Parathyroid adenoma (tissue), 2 donors: ENCODE results near the gene SULT1A2.
"Not testable (repeated sequence)": the region's sequence is repeated elsewhere in the genome, so short reads cannot be mapped to it uniquely, and the experiment has no call there.

Experiments used
- H2AFZ ChIP-seq: fragments of 300-600 bp; sonication (generic); one replicate; pipeline ENCODE4 v1.7.0; 2017; ENCODE audit warnings: antibody characterized with exemption, mild to moderate bottlenecking
- H3K27ac ChIP-seq: fragments of 300-600 bp; sonication (generic); one replicate; pipeline ENCODE4 v1.7.0; 2017
- H3K27me3 ChIP-seq: fragments of 300-600 bp; sonication (generic); one replicate; pipeline ENCODE4 v1.7.0; 2017; ENCODE audit warnings: low read length; ENCODE audit not compliant: control insufficient read depth, insufficient read depth
- H3K36me3 ChIP-seq: fragments of 300-600 bp; sonication (generic); one replicate; pipeline ENCODE4 v1.7.0; 2017; ENCODE audit warnings: low read length; ENCODE audit not compliant: control insufficient read depth, insufficient read depth
- H3K4me1 ChIP-seq: fragments of 300-600 bp; sonication (generic); one replicate; pipeline ENCODE4 v1.7.0; 2017; ENCODE audit warnings: control low read depth
- H3K4me2 ChIP-seq: fragments of 300-600 bp; sonication (generic); one replicate; pipeline ENCODE4 v1.7.0; 2017; ENCODE audit warnings: low read length
- H3K4me3 ChIP-seq: fragments of 300-600 bp; sonication (generic); one replicate; pipeline ENCODE4 v1.7.0; 2017; ENCODE audit warnings: low read depth, low read length
- H3K79me2 ChIP-seq: fragments of 300-600 bp; sonication (generic); one replicate; pipeline ENCODE4 v1.7.0; 2017; ENCODE audit warnings: control low read depth
- H3K9ac ChIP-seq: fragments of 300-600 bp; sonication (generic); one replicate; pipeline ENCODE4 v1.7.0; 2017; ENCODE audit warnings: mild to moderate bottlenecking
- H3K9me3 ChIP-seq: fragments of 300-600 bp; sonication (generic); one replicate; pipeline ENCODE4 v1.7.0; 2017; ENCODE audit warnings: low read length; ENCODE audit not compliant: control insufficient read depth
- TF ChIP-seq, protein P1 (sequence below): fragments of 300-600 bp; sonication (generic); IDR thresholded peaks from one replicate; pipeline ENCODE4 v1.7.0; 2017; ENCODE audit warnings: antibody characterized with exemption, mild to moderate bottlenecking
- donor health status: primary hyperparathyroidism.

The SULT1A2 gene

DNA sequence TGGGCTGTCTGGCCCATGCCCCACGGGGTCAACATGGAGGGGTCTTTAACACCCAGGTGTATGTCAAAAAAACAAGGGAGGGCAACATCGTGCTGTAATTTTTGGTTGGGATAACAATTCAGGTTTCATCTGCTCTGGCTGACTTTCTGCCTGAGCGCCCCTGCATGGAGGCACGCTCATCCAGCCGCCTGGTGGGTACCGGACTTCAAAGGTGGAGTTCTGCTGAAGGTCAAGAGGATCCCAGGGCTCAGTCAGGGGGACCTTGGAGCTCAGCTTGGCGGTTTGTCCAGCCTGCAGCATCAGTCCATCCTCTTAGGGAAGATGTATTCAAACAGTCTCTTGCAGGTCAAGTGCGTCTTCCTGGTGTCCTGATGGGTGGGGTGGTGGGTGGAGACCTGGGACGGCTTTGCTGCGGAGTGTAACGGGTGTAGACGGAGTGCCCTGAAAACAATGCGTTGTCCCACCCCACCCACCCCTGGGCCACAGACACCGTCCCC, 48.5 kb downstream of the SULT1A2 start:
- Histone ChIP-seq H3K9ac (no peak overlapping the region), H2AFZ (no peak overlapping the region), H3K27ac (no peak overlapping the region), H3K36me3 (no peaks in the 10 kb centered on the region), H3K79me2 (no peaks in the 10 kb centered on the region), H3K9me3 (no peaks in the 10 kb centered on the region), H3K27me3 (no peaks in the 10 kb centered on the region), H3K4me2 (no peak overlapping the region), H3K4me1 (no peaks in the 10 kb centered on the region), H3K4me3 (no peak overlapping the region)
- TF ChIP-seq, protein P1, sequence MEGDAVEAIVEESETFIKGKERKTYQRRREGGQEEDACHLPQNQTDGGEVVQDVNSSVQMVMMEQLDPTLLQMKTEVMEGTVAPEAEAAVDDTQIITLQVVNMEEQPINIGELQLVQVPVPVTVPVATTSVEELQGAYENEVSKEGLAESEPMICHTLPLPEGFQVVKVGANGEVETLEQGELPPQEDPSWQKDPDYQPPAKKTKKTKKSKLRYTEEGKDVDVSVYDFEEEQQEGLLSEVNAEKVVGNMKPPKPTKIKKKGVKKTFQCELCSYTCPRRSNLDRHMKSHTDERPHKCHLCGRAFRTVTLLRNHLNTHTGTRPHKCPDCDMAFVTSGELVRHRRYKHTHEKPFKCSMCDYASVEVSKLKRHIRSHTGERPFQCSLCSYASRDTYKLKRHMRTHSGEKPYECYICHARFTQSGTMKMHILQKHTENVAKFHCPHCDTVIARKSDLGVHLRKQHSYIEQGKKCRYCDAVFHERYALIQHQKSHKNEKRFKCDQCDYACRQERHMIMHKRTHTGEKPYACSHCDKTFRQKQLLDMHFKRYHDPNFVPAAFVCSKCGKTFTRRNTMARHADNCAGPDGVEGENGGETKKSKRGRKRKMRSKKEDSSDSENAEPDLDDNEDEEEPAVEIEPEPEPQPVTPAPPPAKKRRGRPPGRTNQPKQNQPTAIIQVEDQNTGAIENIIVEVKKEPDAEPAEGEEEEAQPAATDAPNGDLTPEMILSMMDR: no peak

DNA sequence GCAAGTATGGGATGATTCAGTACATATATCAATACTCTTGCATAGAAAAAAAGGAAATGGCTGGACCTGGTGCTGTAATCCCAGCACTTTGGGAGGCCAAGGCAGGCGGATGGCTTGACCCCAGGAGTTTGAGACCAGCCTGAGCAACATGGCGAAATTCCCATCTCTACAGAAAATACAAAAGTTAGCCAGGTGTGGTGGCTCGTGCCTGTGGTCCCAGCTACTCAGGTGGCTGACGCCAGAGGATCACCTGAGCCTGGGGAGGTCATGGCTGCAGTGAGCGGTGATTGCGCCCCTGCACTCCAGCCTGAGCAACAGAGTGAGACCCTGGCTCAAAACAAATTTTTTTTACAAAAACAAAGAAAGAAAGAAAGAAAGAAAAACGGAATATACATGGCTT, 50.2 kb downstream of the SULT1A2 start:
- Histone ChIP-seq H3K9ac (no peak overlapping the region), H3K9me3 (no peaks in the 10 kb centered on the region), H3K36me3 (no peaks in the 10 kb centered on the region), H3K27ac (no peak overlapping the region), H3K79me2 (no peaks in the 10 kb centered on the region), H3K27me3 (no peaks in the 10 kb centered on the region), H3K4me3 (no peak overlapping the region), H3K4me2 (no peak overlapping the region), H3K4me1 (no peaks in the 10 kb centered on the region), H2AFZ (no peak overlapping the region)
- TF ChIP-seq, protein P1: no peak

DNA sequence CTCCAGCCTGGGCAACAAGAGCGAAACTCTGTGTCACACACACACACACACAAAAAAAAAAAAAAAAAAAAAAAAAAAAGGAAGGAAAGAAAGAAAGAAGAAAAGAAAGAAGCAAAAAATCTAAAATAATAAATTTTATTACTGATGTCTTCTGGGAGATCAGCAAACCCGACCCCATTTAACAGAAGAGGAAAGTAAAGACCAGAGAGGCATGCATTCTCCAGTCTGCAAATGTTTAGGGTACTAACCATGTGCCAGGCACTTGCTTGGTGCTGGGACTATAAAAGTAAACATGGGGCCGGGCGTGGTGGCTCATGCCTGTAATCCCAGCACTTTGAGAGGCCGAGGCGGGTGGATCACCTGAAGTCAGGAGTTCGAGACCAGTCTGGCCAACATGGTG, 50.9 kb downstream of the SULT1A2 start:
- not testable (repeated sequence) for H3K36me3 ChIP-seq, H3K27ac ChIP-seq, H3K4me1 ChIP-seq

DNA sequence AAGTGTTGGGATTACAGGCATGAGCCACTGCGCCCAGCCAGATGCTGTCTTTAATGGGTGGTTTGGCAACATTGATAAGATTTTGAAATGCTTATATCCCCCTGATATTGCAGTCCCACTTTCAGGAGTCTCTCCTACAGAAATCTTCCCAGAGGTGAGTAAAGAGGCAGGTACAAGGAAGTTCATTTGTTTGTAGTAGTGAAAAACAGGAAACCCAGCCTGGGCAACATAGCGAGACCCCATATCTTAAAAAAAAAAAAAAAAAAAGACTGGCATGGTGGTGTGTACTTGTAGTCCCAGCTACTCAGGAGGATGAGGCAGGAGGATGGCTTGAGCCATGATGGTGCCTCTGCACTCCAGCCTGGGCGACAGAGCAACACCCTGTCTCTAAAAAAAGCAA, 51.9 kb downstream of the SULT1A2 start:
- H3K27ac ChIP-seq: no peak overlapping the region

More for the DNA sequence above, 50.9 kb downstream of the SULT1A2 start:
- not testable (repeated sequence) for H3K79me2 ChIP-seq, H3K9me3 ChIP-seq, H3K9ac ChIP-seq, H2AFZ ChIP-seq, H3K4me3 ChIP-seq, H3K27me3 ChIP-seq, H3K4me2 ChIP-seq

DNA sequence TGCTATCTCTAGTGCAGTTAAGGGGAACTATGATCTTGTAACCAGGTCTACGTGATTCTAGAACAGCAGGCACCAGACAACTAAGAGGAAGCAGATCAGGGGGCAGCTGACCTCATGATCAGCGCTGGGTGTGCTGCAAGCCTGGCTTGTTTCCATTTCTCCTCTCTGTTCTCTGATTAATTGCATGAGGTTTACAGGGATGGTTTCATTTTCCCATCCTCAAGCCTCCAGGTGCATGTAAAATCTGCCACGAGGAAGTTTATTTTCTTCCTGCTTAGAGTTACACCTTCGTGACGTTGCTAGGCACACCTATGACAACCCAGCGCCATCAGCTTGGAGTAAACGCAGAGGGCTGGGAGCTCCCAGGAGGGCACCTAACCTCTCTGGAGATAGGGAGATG, 53.8 kb downstream of the SULT1A2 start:
- no peak overlapping the region for H3K4me3 ChIP-seq
- no peaks in the 10 kb centered on the region for H3K36me3 ChIP-seq
- no peak overlapping the region for H3K27ac ChIP-seq
- no peak overlapping the region for H3K4me2 ChIP-seq
- no peaks in the 10 kb centered on the region for H3K27me3 ChIP-seq
- H3K9ac ChIP-seq: no peak overlapping the region
- TF ChIP-seq, protein P1: no peak
- H3K9me3 ChIP-seq: no peaks in the 10 kb centered on the region
- H2AFZ ChIP-seq: no peak overlapping the region
- H3K4me1 ChIP-seq: peaks cover 3% of the 10 kb centered on the region
- H3K79me2 ChIP-seq: no peaks in the 10 kb centered on the region

More for the DNA sequence above, 51.9 kb downstream of the SULT1A2 start:
- no peaks in the 10 kb centered on the region for H3K27me3 ChIP-seq
- TF ChIP-seq, protein P1: no peak
- no peaks in the 10 kb centered on the region for H3K9me3 ChIP-seq
- H3K79me2 ChIP-seq: no peaks in the 10 kb centered on the region
- H3K4me1 ChIP-seq: no peaks in the 10 kb centered on the region
- H3K4me2 ChIP-seq: no peak overlapping the region
- H3K4me3 ChIP-seq: no peak overlapping the region
- H3K9ac ChIP-seq: no peak overlapping the region
- no peaks in the 10 kb centered on the region for H3K36me3 ChIP-seq
- H2AFZ ChIP-seq: no peak overlapping the region
